Hematopoietic multipotent progenitor cell treated with erythropoietin and hydrocortisone succinate and interleukin-3 and kit ligand, for 6 days (in vitro differentiated cells): Measurements from ENCODE around the gene ARHGAP10.
"Not testable (repeated sequence)": the region's sequence is repeated elsewhere in the genome, so short reads cannot be mapped to it uniquely, and the experiment has no call there.

Source experiments
- DNase-seq: peaks from one replicate; pipeline ENCODE4 v3.0.0-alpha.2; 2015

The ARHGAP10 gene

DNA sequence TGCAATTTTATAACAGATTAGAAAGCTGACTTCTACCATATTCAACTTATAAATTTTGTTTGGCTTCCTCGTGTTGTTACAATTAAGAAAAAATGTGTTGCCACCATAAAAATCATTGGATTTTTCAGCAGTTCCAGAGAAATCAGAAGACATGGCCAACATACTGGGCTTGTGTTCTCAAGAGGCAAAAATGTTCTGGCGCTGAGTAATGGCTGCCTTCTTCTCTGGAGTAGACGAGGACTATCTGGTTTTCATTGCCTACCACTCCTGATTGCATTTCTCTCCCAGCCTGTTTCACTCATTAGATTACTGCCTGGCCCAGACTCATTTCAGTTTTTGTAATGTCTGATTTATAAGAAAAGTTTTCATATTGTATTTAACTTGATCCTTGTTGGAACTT is 122.3 kb downstream of the ARHGAP10 start:
- no peak for DNase-seq

GRCh38 chr4:147855571-147856009 is 123.7 kb downstream of the ARHGAP10 start:
- DNase-seq = no peak

GRCh38 chr4:147860960-147861359 is 129.1 kb downstream of the ARHGAP10 start:
- no peak for DNase-seq

DNA sequence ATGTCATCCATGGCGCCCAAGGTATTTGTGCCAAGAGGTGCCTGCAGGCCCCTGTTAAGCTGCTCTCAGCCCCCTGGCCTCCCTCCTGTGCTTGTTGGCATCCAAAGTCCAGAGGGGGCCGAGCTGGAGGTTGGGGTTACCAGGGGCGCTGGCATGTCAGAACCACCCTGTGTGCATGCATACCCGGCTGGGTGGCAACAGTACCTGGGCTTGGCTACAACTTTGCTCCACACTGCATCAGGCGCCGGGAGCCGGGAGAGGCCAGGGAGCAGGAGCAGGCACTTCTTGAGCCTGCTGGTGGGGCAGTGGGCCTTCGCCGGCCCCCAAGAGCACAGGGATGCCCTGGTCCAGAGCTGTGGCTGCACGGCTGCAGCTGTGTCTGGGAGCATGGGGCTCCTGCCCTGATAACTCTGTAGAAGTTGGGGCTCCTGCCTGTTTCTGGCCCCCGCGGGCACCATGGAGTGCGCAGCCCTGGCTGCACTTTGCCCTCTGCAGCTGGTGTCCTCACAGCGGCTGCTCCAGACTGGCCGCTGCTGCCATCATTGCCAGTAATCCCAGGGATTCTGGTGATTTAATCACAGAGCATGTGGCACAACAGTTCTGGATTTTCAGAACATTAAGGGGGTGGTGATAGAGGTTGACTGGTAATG is 130.3 kb downstream of the ARHGAP10 start:
- DNase-seq = no peak

DNA sequence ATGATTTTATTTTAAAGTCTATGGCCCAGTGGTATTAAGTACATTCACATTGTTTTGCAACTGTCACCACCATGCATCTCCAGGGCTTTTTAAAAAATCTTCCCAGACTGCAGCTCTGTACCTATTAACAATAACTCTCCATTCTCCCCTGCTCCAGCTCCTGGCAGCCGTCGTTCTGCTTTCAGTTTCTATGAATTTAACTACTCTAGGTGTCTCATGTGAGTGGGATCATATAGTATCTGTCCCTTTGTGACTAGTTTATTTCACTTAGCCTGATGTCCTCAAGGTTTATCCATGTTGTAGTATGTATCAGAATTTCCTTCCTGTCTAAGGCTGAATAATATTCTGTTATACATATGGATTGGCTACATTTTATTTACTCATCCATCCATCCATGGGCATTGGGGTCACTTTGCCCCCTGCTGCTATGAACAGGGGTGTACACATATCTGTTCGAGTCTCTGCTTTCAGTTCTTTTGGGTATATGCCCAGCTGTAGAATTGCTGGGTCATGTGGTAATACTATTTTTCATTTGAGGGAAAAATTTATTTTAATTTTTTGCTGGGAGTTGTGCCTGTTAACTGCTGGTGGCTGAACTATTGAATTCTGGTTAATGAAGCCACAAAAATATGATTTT is 131.3 kb downstream of the ARHGAP10 start:
- DNase-seq = peak; percentile 10

DNA sequence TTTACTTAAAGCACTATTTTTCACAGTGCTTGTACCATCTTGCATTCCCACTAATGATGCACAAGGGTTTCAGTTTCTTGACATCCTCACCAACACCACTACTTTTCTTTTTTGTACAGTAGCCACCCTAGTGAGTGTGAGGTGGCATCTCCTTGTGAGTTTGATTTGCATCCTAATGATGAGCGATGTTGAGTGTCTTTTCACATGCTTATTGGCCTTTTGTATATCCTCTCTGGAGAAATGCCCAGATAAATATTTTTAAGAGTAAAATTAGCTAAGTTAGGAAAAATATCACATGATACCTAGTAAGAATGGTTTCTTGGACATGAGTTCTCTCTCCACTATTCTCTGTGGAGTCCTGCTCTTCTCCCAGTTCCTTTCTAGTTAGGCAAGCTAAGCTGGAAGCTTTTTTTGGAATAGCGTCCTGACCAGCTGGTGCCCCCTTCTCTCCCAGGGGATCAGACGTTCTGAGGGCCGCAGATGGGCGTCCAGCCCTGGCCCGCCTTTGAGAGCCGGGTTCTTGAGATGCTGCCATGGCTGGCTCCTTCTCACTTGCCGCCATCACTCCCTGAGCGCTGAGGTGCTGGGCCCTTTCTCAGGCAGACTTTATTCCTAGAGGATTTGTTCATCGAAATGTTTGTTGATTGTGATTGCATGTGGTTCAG is 132.1 kb downstream of the ARHGAP10 start:
- DNase-seq = no peak

- no peak for DNase-seq
Measured at GRCh38 chr4:147864607-147865006, 132.7 kb downstream of the ARHGAP10 start.

DNA sequence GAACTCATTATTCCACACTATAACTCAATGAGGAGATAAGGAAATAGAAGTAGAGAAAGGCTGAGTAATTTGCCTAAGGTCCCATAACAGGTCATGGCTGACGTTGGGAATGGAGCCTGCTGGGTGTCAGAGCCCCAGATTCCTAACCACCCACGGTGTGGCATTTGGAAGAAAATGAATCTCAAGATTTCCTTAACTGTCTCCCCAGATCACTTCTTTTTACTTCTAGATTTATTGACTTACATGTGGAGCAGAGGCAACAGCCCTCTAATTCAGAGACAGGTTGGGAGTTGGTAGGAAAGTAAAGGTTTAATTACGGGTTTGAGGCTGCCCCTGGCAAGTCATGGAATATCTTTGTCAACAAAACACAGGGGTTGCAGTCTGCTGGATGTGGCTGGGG is 134.0 kb downstream of the ARHGAP10 start:
- DNase-seq = no peak

DNA sequence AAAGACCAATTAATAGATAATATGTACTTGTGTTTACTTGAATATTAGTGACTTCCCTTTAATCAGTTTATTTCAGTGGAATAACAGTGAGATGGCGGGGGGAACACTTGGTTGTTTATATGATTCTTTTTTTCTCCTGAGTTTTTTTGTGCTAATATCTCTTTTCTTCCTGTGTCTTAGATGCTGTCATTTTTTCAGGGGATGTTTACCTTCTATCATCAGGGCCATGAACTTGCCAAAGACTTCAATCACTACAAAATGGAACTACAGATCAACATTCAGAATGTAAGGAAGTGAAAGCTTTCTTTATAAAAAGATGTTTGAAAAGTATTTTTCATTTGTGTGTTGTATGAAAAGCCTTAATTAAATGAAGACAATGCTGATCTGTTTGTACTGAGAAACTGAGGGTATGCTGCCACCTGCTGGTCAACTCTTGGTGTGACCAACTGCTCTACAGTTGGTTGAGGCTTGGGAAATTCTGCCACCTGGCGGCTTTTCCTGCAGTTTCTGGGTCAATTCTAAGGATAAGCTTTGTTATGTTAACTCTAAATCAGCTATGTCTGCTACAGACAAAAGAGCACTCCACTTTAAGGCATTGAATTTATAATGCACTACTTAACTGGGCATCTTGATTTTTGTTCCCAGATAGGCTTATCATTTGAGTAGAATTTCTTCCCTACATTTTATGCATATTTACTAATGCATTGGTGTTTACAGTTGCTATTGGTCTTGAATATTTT is 134.8 kb downstream of the ARHGAP10 start:
- peak; percentile 97 for DNase-seq

GRCh38 chr4:147874109-147874508 is 142.2 kb downstream of the ARHGAP10 start:
- DNase-seq = no peak

GRCh38 chr4:147877308-147877771 is 145.5 kb downstream of the ARHGAP10 start:
- no peak for DNase-seq

DNA sequence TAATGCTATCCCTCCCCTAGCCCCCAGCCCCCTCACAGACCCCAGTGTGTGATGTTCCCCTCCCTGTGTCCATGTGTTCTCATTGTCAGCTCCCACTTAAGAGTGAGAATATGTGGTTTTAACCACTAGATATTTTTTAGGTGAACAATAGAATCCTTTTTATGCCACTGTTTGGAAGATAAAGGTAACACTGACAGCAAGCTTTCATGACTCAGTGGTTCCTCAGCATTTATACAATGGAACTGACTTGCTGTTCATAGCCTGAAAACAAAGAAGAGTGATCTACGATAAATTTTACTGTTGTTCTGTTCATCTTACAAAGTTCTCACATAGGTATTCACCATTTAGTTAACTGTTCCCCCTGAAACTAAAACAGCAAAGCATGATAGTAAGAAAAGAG is 147.8 kb downstream of the ARHGAP10 start:
- no peak for DNase-seq

DNA sequence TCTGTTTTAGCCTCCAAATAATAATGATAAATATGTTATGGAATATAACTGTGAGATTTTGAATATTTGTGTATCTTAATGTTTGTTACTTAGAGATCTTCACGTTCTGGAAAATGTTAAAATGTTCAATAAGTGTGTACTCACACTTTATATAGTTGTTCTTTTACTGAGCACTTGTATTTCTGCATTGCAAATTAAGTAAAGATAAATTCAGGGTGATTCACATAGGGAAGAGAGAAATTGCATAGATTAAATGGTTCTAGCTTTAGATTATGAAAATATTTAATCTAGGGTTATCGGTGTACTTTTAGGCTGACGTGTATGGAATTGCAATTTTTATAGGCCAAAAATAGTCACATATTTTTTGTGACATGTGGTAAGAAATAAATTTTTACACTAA is 148.6 kb downstream of the ARHGAP10 start:
- no peak for DNase-seq

DNA sequence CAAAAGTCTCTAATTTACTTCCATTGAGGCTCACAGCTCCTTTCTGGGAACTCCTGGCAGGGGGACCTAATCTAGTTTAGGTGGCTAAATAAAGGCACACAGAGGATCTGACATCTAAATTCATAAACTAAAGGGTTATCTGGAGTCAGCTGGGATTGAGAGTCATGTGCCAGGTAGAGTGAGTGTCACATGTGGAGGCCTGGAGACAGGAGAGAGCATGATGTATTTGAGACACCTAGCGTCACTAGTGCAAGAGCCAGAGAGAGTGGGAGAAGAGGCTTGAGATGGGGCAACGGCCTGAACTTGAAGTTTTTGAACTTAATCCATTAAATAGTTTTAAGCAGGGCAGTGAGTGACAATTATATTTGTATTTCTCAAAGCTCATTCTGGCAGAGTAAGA is 152.6 kb downstream of the ARHGAP10 start:
- DNase-seq = no peak

- DNase-seq = not testable (repeated sequence)
Measured at GRCh38 chr4:147885216-147885615, 153.3 kb downstream of the ARHGAP10 start.

DNA sequence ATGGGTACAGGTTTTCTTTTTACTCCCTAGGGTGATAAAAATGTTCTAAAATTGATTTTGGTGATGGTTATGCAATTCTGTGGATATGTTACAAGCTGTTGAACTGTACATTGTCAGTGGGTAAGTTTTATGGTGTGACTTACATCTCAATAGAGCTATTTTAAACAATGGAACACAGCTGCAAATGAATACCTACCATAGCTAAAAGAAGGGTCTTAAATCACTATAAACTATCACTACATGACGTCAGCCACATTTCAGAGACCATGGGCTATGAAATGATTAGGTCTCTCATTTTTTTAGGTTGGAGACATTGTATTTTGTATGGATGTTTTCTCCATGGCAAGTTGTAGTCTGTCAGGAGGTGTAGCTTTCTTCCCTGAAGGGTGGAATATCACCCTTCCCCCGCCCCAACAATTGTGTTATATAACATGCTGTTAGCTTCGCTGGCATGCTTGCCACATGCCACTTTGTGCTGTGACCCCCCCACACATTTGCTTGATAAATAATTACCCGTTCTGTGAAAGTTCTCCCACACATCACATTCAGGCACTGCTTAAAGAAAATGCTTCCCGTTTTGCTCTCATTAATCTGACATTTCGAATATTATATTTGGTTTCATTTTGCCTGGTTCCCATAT is 159.7 kb downstream of the ARHGAP10 start:
- no peak for DNase-seq

- no peak for DNase-seq
Measured at GRCh38 chr4:147899512-147899911, 167.6 kb downstream of the ARHGAP10 start.

- DNase-seq = no peak
Measured at GRCh38 chr4:147901388-147901787, 169.5 kb downstream of the ARHGAP10 start.

GRCh38 chr4:147901916-147902315 is 170.0 kb downstream of the ARHGAP10 start:
- no peak for DNase-seq

GRCh38 chr4:147909225-147909624 is 177.3 kb downstream of the ARHGAP10 start:
- DNase-seq = no peak

- no peak for DNase-seq
Measured at GRCh38 chr4:147910315-147910714, 178.4 kb downstream of the ARHGAP10 start.

DNA sequence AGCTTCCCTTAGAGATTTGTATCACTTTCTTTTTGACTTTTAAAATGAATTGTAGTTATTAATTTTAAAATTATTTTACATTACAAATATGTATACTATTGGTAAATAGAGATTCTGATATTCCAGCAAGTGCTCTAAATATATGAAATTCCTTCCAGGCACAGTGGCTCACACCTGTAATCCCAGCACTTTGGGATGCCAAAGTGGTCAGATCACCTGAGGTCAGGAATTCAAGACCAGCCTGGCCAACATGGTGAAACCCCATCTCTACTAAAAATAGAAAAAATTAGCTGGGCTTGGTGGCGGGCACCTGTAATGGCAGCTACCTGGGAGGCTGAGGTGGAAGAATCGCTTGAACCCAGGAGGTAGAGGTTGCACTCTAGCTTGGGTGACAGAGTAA is 180.2 kb downstream of the ARHGAP10 start:
- DNase-seq = not testable (repeated sequence)

DNA sequence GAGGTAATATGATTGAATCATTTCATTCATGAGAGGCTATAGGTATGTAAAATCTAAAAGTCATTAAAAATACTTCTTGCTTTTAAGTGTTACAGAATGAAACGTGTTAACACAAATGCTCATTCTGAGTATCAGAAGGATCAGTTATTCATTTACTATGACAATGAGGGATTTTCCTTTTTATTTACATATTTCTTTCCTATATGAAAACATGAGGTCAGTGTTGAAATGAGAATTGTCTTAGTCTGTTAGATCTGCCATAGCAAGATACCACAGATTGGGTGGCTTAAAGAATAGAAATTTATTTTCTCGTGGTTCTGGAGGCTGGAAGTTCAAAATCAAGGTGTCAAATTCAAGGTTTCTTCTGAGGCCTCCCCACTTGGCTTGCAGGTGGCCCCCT is 181.2 kb downstream of the ARHGAP10 start:
- DNase-seq = no peak
